Gastroesophageal sphincter (tissue), 4 donors: ENCODE measurements around the gene PRICKLE4. TPM values are rescaled to one million over a fixed set of nuclear protein-coding genes. Genes with fewer than 3 reads are reported as not detected.
A peak's percentile ranks its signal among the peaks of the same experiment; 100 is the strongest.

Experiments
- ATAC-seq: fragments of 150-250 bp; one replicate; pipeline ENCODE4 v1.9.1; 2016; ENCODE audit warnings: mild to moderate bottlenecking, moderate library complexity
- H3K27ac ChIP-seq, 4 donors: fragments of 200-600 bp; sonication (generic) in 3 of 4; 1 replicate in 3 of 4; 2 replicates in 1 of 4; pipeline ENCODE4 v1.5.1; 2016 to 2019
- H3K27me3 ChIP-seq: fragments of 200-600 bp; sonication (generic); one replicate; pipeline ENCODE4 v1.5.1; 2019
- H3K36me3 ChIP-seq, 2 donors: fragments of 200-600 bp; sonication (generic); one replicate each; pipeline ENCODE4 v1.5.1; 2019; ENCODE audit warnings: control low read depth in 1 of 2
- H3K4me1 ChIP-seq, 3 donors: fragments of 200-600 bp; sonication (generic); 1 replicate in 2 of 3; 2 replicates in 1 of 3; pipeline ENCODE4 v1.5.1; 2016 to 2019; ENCODE audit warnings: control low read depth in 2 of 3
- H3K4me3 ChIP-seq, 2 donors: fragments of 200-600 bp; sonication (generic); one replicate each; pipeline ENCODE4 v1.5.1; 2019; ENCODE audit warnings: mild to moderate bottlenecking in 1 of 2, moderate library complexity in 1 of 2
- H3K9me3 ChIP-seq, 3 donors: fragments of 200-600 bp; sonication (generic); one replicate each; pipeline ENCODE4 v1.5.1; 2017 to 2019; ENCODE audit warnings: control low read depth in 2 of 3
- CTCF ChIP-seq, 4 experiments: fragments of 200-600 bp in 2 of 4; fragments of 450-650 bp in 2 of 4; sonication (generic) in 1 of 4; IDR thresholded peaks; one replicate each; pipeline ENCODE4 v1.5.1; 2017 to 2019; ENCODE audit warnings: antibody characterized with exemption in 4 of 4, mild to moderate bottlenecking in 2 of 4, moderate library complexity in 2 of 4
- EP300 ChIP-seq: sonication (generic); formaldehyde crosslinking; IDR thresholded peaks from one replicate; pipeline ENCODE4 v1.6.1; 2017; ENCODE audit warnings: antibody characterized with exemption, mild to moderate bottlenecking
- POLR2A ChIP-seq, 2 donors: fragments of 450-650 bp; IDR thresholded peaks; one replicate each; pipeline ENCODE4 v1.6.1; 2017; ENCODE audit warnings: antibody characterized with exemption in 2 of 2, mild to moderate bottlenecking in 2 of 2, moderate library complexity in 1 of 2
- POLR2AphosphoS5 ChIP-seq: sonication (generic); formaldehyde crosslinking; IDR thresholded peaks from one replicate; pipeline ENCODE4 v1.6.1; 2017; ENCODE audit warnings: antibody characterized with exemption
- WGBS, 2 donors: methylation state at CpG; one replicate each; pipeline ENCODE4 v1.1.5; 2018; ENCODE audit warnings: low coverage in 1 of 2; 5-methylcytosine and 5-hydroxymethylcytosine counted together
- total RNA-seq, 4 donors: library from RNA; depleted of rRNA; stranded (reverse); fragments of >200 nt; gene quantifications; one replicate each; pipeline ENCODE4 v1.1.0, GENCODE V29; 2016

Gene PRICKLE4
- total RNA-seq, 4 donors from 2014 or later = 0.94 to 5.0 (median 2.3) TPM

GRCh38 chr6:41779788-41780550 is 613 bp upstream of the PRICKLE4 start, which contains the start of gene FRS3:
FRS3 (minus strand) TSS chr6:41779900; CDS start chr6:41776987, 2,913 bp downstream.
- peak; percentile 96 for ATAC-seq
- peaks cover 0 to 29% of the 10 kb centered on the region in 2 donors for H3K36me3 ChIP-seq
- no peaks in the 10 kb centered on the region for H3K9me3 ChIP-seq
- no peaks in the 10 kb centered on the region for H3K27me3 ChIP-seq
- TF ChIP-seq EP300 = no peak
- peak; percentile 25 to 56 for TF ChIP-seq POLR2A (IDR thresholded peaks at IDR 0.05)
- TF ChIP-seq POLR2AphosphoS5 = peak; percentile 52
- TF ChIP-seq CTCF (IDR thresholded peaks at IDR 0.05) = peak; percentile 78 to 95 (median 88)
- peak within 1 kb of the TSS; percentile 62 to 90 (median 86) for H3K27ac ChIP-seq
- H3K4me3 ChIP-seq = peak within 1 kb of the TSS; percentile 83 to 86
- 0% methylated on average over 11 to 26 of the region's 73 CpGs for WGBS, 2 donors
- peaks cover 0 to 61% (median 16%) of the 10 kb centered on the region in 3 donors for H3K4me1 ChIP-seq

GRCh38 chr6:41781366-41781730 is 766 bp downstream of the PRICKLE4 start:
- H3K9me3 ChIP-seq = no peaks in the 10 kb centered on the region
- no peaks in the 10 kb centered on the region for H3K27me3 ChIP-seq
- peaks cover 0 to 21% of the 10 kb centered on the region in 2 donors for H3K36me3 ChIP-seq
- 26 to 57% methylated on average over 1 to 2 of the region's 3 CpGs for WGBS, 2 donors
- TF ChIP-seq POLR2A (IDR thresholded peaks at IDR 0.05) (no peak), EP300 (no peak), CTCF (IDR thresholded peaks at IDR 0.05) (no peak), POLR2AphosphoS5 (no peak)
- peaks cover 0 to 75% (median 28%) of the 10 kb centered on the region in 3 donors for H3K4me1 ChIP-seq
- H3K27ac ChIP-seq = peak overlapping the region in 3 of 4 donors; percentile 83 to 90 (median 89)
- no peak for ATAC-seq
- H3K4me3 ChIP-seq = peak overlapping the region; percentile 83 to 86

GRCh38 chr6:41783106-41783780 is 2.7 kb downstream of the PRICKLE4 start:
- H3K4me1 ChIP-seq = peaks cover 0 to 70% (median 28%) of the 10 kb centered on the region in 3 donors
- ATAC-seq = no peak
- 44 to 63% methylated on average over 2 to 3 of the region's 6 CpGs for WGBS, 2 donors
- H3K27me3 ChIP-seq = no peaks in the 10 kb centered on the region
- H3K36me3 ChIP-seq = peaks cover 0 to 6% of the 10 kb centered on the region in 2 donors
- TF ChIP-seq POLR2AphosphoS5 (no peak), CTCF (IDR thresholded peaks at IDR 0.05) (no peak), POLR2A (IDR thresholded peaks at IDR 0.05) (no peak), EP300 (no peak)
- H3K9me3 ChIP-seq = no peaks in the 10 kb centered on the region
- H3K4me3 ChIP-seq = no peak overlapping the region
- H3K27ac ChIP-seq = no peak overlapping the region

- WGBS, 2 donors = 83% methylated on average over 1 of the region's 5 CpGs; no CpG with 5 or more reads in 1 of the 2 donors
- ATAC-seq = no peak
- no peak overlapping the region for H3K4me3 ChIP-seq
- H3K9me3 ChIP-seq = no peaks in the 10 kb centered on the region
- no peak overlapping the region for H3K27ac ChIP-seq
- peaks cover 0 to 69% (median 30%) of the 10 kb centered on the region in 3 donors for H3K4me1 ChIP-seq
- H3K36me3 ChIP-seq = peaks cover 0 to 16% of the 10 kb centered on the region in 2 donors
- H3K27me3 ChIP-seq = no peaks in the 10 kb centered on the region
- no peak for TF ChIP-seq EP300
- TF ChIP-seq POLR2A (IDR thresholded peaks at IDR 0.05) = no peak
- no peak for TF ChIP-seq CTCF (IDR thresholded peaks at IDR 0.05)
- no peak for TF ChIP-seq POLR2AphosphoS5
These were observed 4.1 kb downstream of the PRICKLE4 start for GRCh38 chr6:41784581-41785171.
